HAP-1 (cell line): Measurements from ENCODE around the gene UBL3.

Source experiments
- DNase-seq, 2 experiments: peaks; one replicate each; pipeline ENCODE4 v3.0.0-alpha.2; 2016 to 2020; ENCODE audit warnings: low spot score in 2 of 2
- H3K27me3 ChIP-seq: fragments of 250-450 bp; sonication (Bioruptor Pico); 2 replicates; pipeline ENCODE4 v1.5.1; 2020; ENCODE audit warnings: low read depth, mild to moderate bottlenecking, moderate library complexity
- H3K36me3 ChIP-seq: fragments of 250-450 bp; sonication (Bioruptor Pico); replicated peaks from 2 replicates; pipeline ENCODE4 v1.5.1; 2020; ENCODE audit warnings: mild to moderate bottlenecking
- H3K4me1 ChIP-seq: fragments of 250-450 bp; sonication (Bioruptor Pico); 2 replicates; pipeline ENCODE4 v1.5.1; 2020; ENCODE audit warnings: mild to moderate bottlenecking
- H3K4me3 ChIP-seq: fragments of 250-450 bp; sonication (Bioruptor Pico); 2 replicates; pipeline ENCODE4 v1.5.1; 2020; ENCODE audit warnings: mild to moderate bottlenecking, moderate library complexity
- H3K9me3 ChIP-seq: fragments of 250-450 bp; sonication (Bioruptor Pico); 2 replicates; pipeline ENCODE4 v1.5.1; 2020; ENCODE audit warnings: mild to moderate bottlenecking, moderate library complexity
- in situ Hi-C: fragments of 300-500 bp; cut with MboI; formaldehyde crosslinking; loops from 3 replicates; pipeline ENCODE4 v1.14.3; 2020; ENCODE audit warnings: low sequenced_read_pairs, inconsistent platforms, mixed read lengths

Gene UBL3

GRCh38 chr13:29817604-29818378 lies 32.6 kb downstream of the UBL3 start:
- Histone ChIP-seq H3K4me1 (no peaks in the 10 kb centered on the region; the same call in 1 of the 2 replicates), H3K9me3 (no peaks in the 10 kb centered on the region), H3K36me3 (no peaks in the 10 kb centered on the region), H3K27me3 (no peaks in the 10 kb centered on the region), H3K4me3 (no peak overlapping the region)
- in situ Hi-C loops: no loop called here
- DNase-seq: no peak

- H3K4me1 ChIP-seq: no peaks in the 10 kb centered on the region
- H3K36me3 ChIP-seq: no peaks in the 10 kb centered on the region
- H3K27me3 ChIP-seq: no peaks in the 10 kb centered on the region
- in situ Hi-C loops: no loop called here
- no peaks in the 10 kb centered on the region for H3K9me3 ChIP-seq
- no peak for DNase-seq
- H3K4me3 ChIP-seq: no peak overlapping the region
These were observed 33.7 kb downstream of the UBL3 start for GRCh38 chr13:29816715-29817114.

- no peaks in the 10 kb centered on the region for H3K4me1 ChIP-seq
- DNase-seq: no peak
- no peak overlapping the region for H3K4me3 ChIP-seq
- no peaks in the 10 kb centered on the region for H3K27me3 ChIP-seq
- no peaks in the 10 kb centered on the region for H3K36me3 ChIP-seq
- in situ Hi-C loops: no loop called here
- H3K9me3 ChIP-seq: no peaks in the 10 kb centered on the region
These were observed 35.1 kb downstream of the UBL3 start for GRCh38 chr13:29815336-29815735.

GRCh38 chr13:29810898-29811297 lies 39.5 kb downstream of the UBL3 start:
- Histone ChIP-seq H3K4me3 (no peak overlapping the region), H3K36me3 (no peaks in the 10 kb centered on the region), H3K9me3 (no peaks in the 10 kb centered on the region), H3K4me1 (no peaks in the 10 kb centered on the region), H3K27me3 (no peaks in the 10 kb centered on the region)
- in situ Hi-C loops: no loop called here
- no peak for DNase-seq

GRCh38 chr13:29810145-29810742 lies 40.2 kb downstream of the UBL3 start:
- DNase-seq: no peak
- in situ Hi-C loops: no loop called here
- Histone ChIP-seq H3K4me1 (no peaks in the 10 kb centered on the region), H3K4me3 (no peak overlapping the region), H3K27me3 (no peaks in the 10 kb centered on the region), H3K36me3 (no peaks in the 10 kb centered on the region), H3K9me3 (no peaks in the 10 kb centered on the region)

GRCh38 chr13:29808264-29808663 lies 42.2 kb downstream of the UBL3 start:
- no peaks in the 10 kb centered on the region for H3K36me3 ChIP-seq
- in situ Hi-C loops: no loop called here
- H3K4me3 ChIP-seq: no peak overlapping the region
- H3K4me1 ChIP-seq: no peaks in the 10 kb centered on the region
- H3K27me3 ChIP-seq: no peaks in the 10 kb centered on the region
- H3K9me3 ChIP-seq: no peaks in the 10 kb centered on the region
- DNase-seq: no peak

- Histone ChIP-seq H3K36me3 (no peaks in the 10 kb centered on the region), H3K27me3 (no peaks in the 10 kb centered on the region), H3K4me1 (no peaks in the 10 kb centered on the region), H3K9me3 (no peaks in the 10 kb centered on the region), H3K4me3 (no peak overlapping the region)
- DNase-seq: no peak
- in situ Hi-C loops: no loop called here
These were observed 44.1 kb downstream of the UBL3 start for GRCh38 chr13:29805994-29806979.

- no peaks in the 10 kb centered on the region for H3K9me3 ChIP-seq
- H3K36me3 ChIP-seq: no peaks in the 10 kb centered on the region
- H3K4me3 ChIP-seq: no peak overlapping the region
- peaks cover 3% of the 10 kb centered on the region; the same call in 1 of the 2 replicates for H3K4me1 ChIP-seq
- in situ Hi-C loops: no loop called here
- H3K27me3 ChIP-seq: no peaks in the 10 kb centered on the region
- DNase-seq: no peak
These were observed 47.2 kb downstream of the UBL3 start for GRCh38 chr13:29803221-29803620.

GRCh38 chr13:29802621-29803020 lies 47.8 kb downstream of the UBL3 start:
- H3K4me3 ChIP-seq: no peak overlapping the region
- H3K4me1 ChIP-seq: peaks cover 3% of the 10 kb centered on the region; the same call in 1 of the 2 replicates
- no peaks in the 10 kb centered on the region for H3K36me3 ChIP-seq
- H3K27me3 ChIP-seq: no peaks in the 10 kb centered on the region
- H3K9me3 ChIP-seq: no peaks in the 10 kb centered on the region
- in situ Hi-C loops: no loop called here
- DNase-seq: no peak

- peaks cover 3% of the 10 kb centered on the region; the same call in 1 of the 2 replicates for H3K4me1 ChIP-seq
- H3K36me3 ChIP-seq: no peaks in the 10 kb centered on the region
- no peak overlapping the region for H3K4me3 ChIP-seq
- H3K9me3 ChIP-seq: no peaks in the 10 kb centered on the region
- in situ Hi-C loops: no loop called here
- no peak for DNase-seq
- H3K27me3 ChIP-seq: no peaks in the 10 kb centered on the region
These were observed 48.6 kb downstream of the UBL3 start for GRCh38 chr13:29801737-29802305.

GRCh38 chr13:29801102-29801501 lies 49.3 kb downstream of the UBL3 start:
- Histone ChIP-seq H3K36me3 (no peaks in the 10 kb centered on the region), H3K4me3 (no peak overlapping the region), H3K27me3 (no peaks in the 10 kb centered on the region), H3K4me1 (peaks cover 3% of the 10 kb centered on the region; the same call in 1 of the 2 replicates), H3K9me3 (no peaks in the 10 kb centered on the region)
- in situ Hi-C loops: no loop called here
- no peak for DNase-seq

- no peak for DNase-seq
- Histone ChIP-seq H3K27me3 (no peaks in the 10 kb centered on the region), H3K9me3 (no peaks in the 10 kb centered on the region), H3K4me1 (peaks cover 3% of the 10 kb centered on the region; the same call in 1 of the 2 replicates), H3K4me3 (no peak overlapping the region), H3K36me3 (no peaks in the 10 kb centered on the region)
- in situ Hi-C loops: no loop called here
These were observed 49.7 kb downstream of the UBL3 start for GRCh38 chr13:29800687-29801086.

- Histone ChIP-seq H3K27me3 (no peaks in the 10 kb centered on the region), H3K4me3 (no peak overlapping the region), H3K4me1 (peaks cover 3% of the 10 kb centered on the region; the same call in 1 of the 2 replicates), H3K9me3 (no peaks in the 10 kb centered on the region), H3K36me3 (no peaks in the 10 kb centered on the region)
- in situ Hi-C loops: no loop called here
- DNase-seq: no peak
These were observed 51.4 kb downstream of the UBL3 start for GRCh38 chr13:29799041-29799440.
